Measurements from ENCODE around the gene GCNT2. TPM values are rescaled to one million over a fixed set of nuclear protein-coding genes. Genes with fewer than 3 reads are reported as not detected.
"Not testable (repeated sequence)": the region's sequence is repeated elsewhere in the genome, so short reads cannot be mapped to it uniquely, and the experiment has no call there.

GCNT2 gene
- total and polyA plus RNA-seq, 10 donors = 1.8 to 27.2 (median 11.3) TPM

DNA sequence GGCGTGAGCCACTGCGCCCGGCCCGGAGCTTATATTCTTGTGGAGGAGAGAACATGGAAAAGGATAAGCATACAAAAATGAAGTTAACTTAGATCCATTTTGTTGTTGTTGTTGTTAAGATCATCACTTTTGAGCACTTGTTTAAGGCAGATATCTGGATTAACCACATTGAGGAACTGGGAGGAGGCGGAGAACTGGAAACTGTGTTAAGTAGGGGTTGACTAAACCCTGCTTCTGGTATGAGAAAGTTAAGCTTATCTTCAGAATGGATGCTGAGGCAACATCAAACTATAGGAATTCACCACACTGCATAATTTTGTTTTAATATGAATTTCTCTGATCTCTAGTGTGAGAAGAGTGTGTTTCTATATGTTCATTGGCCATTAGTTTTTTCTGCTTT lies 57.6 kb downstream of the GCNT2 start:
- Histone ChIP-seq H3K4me3 (no peak overlapping the region), H3K27me3 (replicated peaks in 1 of 7) (no peaks in the 10 kb centered on the region), H3K9me3 (no peaks in the 10 kb centered on the region), H3K27ac (no peak overlapping the region), H3K4me1 (peaks cover 0 to 8% (median 0%) of the 10 kb centered on the region in 6 donors), H3K36me3 (peaks cover 0 to 3% (median 0%) of the 10 kb centered on the region in 6 donors)
- intact Hi-C loops (cut with DNase I; ENCODE audit: low total_unique reads) = no loop called here
- TF ChIP-seq, protein P1, sequence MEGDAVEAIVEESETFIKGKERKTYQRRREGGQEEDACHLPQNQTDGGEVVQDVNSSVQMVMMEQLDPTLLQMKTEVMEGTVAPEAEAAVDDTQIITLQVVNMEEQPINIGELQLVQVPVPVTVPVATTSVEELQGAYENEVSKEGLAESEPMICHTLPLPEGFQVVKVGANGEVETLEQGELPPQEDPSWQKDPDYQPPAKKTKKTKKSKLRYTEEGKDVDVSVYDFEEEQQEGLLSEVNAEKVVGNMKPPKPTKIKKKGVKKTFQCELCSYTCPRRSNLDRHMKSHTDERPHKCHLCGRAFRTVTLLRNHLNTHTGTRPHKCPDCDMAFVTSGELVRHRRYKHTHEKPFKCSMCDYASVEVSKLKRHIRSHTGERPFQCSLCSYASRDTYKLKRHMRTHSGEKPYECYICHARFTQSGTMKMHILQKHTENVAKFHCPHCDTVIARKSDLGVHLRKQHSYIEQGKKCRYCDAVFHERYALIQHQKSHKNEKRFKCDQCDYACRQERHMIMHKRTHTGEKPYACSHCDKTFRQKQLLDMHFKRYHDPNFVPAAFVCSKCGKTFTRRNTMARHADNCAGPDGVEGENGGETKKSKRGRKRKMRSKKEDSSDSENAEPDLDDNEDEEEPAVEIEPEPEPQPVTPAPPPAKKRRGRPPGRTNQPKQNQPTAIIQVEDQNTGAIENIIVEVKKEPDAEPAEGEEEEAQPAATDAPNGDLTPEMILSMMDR (IDR thresholded peaks at IDR 0.05 in 8 of 11, conservative IDR thresholded peaks at IDR 0.05 in 3 of 11) = no peak
- no peak for TF ChIP-seq POLR2AphosphoS5 (IDR thresholded peaks at IDR 0.05)
- no peak for TF ChIP-seq POLR2A (IDR thresholded peaks at IDR 0.05)
- WGBS, 5 donors = 93 to 97% (median 94%) methylated on average over 5 of the region's 5 CpGs
- no peak for DNase-seq

DNA sequence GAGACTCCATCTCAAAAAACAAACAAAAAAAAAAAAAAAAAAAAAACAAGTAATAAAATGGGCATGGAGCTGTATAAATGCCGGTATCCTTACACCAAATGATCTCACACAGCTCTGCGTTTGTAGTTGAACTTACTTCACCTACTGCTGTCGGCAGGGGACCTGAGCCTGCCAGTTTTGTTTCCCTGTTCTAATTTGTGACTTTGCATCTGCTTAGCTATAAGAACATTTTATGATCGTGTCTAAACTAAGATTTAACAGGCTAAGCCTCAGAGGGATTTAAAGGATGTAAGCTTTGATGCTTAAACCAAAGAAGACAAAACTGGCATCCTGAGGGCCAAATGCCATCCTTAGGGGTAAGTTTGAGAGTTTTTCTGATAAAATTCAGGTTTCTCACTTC lies 58.7 kb downstream of the GCNT2 start:
- peaks cover 0 to 3% (median 0%) of the 10 kb centered on the region in 6 donors for H3K36me3 ChIP-seq
- H3K9me3 ChIP-seq = no peaks in the 10 kb centered on the region
- 85 to 93% (median 91%) methylated on average over 4 of the region's 4 CpGs for WGBS, 5 donors
- H3K4me1 ChIP-seq = peaks cover 0 to 8% (median 0%) of the 10 kb centered on the region in 6 donors
- TF ChIP-seq POLR2A (IDR thresholded peaks at IDR 0.05) = no peak
- TF ChIP-seq POLR2AphosphoS5 (IDR thresholded peaks at IDR 0.05) = no peak
- TF ChIP-seq, protein P1 (IDR thresholded peaks at IDR 0.05 in 8 of 11, conservative IDR thresholded peaks at IDR 0.05 in 3 of 11) = no peak
- no peak overlapping the region for H3K4me3 ChIP-seq
- DNase-seq = no peak
- intact Hi-C loops (cut with DNase I; ENCODE audit: low total_unique reads) = no loop called here
- H3K27me3 ChIP-seq (replicated peaks in 1 of 7) = no peaks in the 10 kb centered on the region
- no peak overlapping the region for H3K27ac ChIP-seq

DNA sequence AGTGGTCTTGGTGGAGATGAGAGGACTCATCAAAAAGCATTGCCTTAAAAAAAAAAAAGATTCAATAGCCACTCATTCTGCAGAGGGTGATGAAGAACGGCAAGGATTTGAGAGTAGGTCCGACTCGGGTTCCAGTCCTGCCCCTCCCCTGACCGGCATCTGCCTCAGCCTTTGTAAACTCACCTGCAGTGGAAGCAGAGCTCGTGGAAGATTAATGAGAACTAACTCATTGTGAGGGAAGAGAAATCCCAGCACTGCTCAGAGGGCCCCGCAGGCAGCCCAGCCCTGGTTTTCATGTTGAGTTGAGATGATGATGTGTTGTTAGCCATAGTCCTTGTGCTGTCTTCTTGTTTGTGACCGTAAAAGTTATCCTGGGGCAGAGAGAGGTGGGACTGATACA lies 59.4 kb downstream of the GCNT2 start:
- Histone ChIP-seq H3K4me3 (no peak overlapping the region), H3K4me1 (peaks cover 0 to 8% (median 0%) of the 10 kb centered on the region in 6 donors), H3K9me3 (no peaks in the 10 kb centered on the region), H3K36me3 (peaks cover 0 to 3% (median 0%) of the 10 kb centered on the region in 6 donors), H3K27me3 (replicated peaks in 1 of 7) (no peaks in the 10 kb centered on the region), H3K27ac (no peak overlapping the region)
- TF ChIP-seq POLR2AphosphoS5 (IDR thresholded peaks at IDR 0.05) (no peak), POLR2A (IDR thresholded peaks at IDR 0.05) (no peak)
- TF ChIP-seq, protein P1 (IDR thresholded peaks at IDR 0.05 in 8 of 11, conservative IDR thresholded peaks at IDR 0.05 in 3 of 11) = no peak
- intact Hi-C loops (cut with DNase I; ENCODE audit: low total_unique reads) = no loop called here
- WGBS, 5 donors = 78 to 89% (median 83%) methylated on average over 7 of the region's 7 CpGs
- no peak for DNase-seq

DNA sequence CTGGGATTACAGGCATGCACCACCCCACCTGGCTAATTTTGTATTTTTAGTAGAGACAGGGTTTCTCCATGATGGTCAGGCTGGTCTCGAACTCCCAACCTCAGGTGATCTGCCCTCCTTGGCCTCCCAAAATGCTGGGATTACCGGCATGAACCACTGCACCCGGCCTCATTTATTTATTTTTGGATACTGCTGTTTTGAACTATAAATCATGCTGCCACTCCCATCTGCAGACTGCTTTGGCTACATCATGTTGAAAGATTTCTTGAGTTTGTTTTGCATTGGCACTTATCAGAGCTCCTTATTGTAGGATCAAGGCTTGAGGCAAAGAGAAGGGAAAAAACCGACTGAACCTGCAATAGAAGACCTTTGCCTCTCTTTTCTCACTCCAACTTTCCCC lies 60.3 kb downstream of the GCNT2 start:
- WGBS, 5 donors = 79 to 88% (median 82%) methylated on average over 4 of the region's 4 CpGs
- H3K4me1 ChIP-seq; H3K9me3 ChIP-seq; H3K36me3 ChIP-seq; H3K27me3 ChIP-seq (replicated peaks in 1 of 7); H3K27ac ChIP-seq; DNase-seq; H3K4me3 ChIP-seq; intact Hi-C loops (cut with DNase I; ENCODE audit: low total_unique reads): not testable (repeated sequence)

All from spleen (tissue), 11 donors.